Spleen (tissue), 11 donors: ENCODE measurements around the gene TNFAIP3. TPM values are rescaled to one million over a fixed set of nuclear protein-coding genes. Genes with fewer than 3 reads are reported as not detected.

Experiments
- DNase-seq: peaks from one replicate; pipeline ENCODE4 v3.0.0-alpha.2; 2020
- H3K27ac ChIP-seq, 8 donors: fragments of 200-600 bp; sonication (generic) in 7 of 8; 1 replicate in 4 of 8; 2 replicates in 4 of 8; pipeline versions ENCODE4 v1.5.0 to v1.8.0; 2016 to 2021; ENCODE audit warnings: inconsistent platforms in 4 of 8, mild to moderate bottlenecking in 4 of 8, moderate library complexity in 1 of 8
- H3K27me3 ChIP-seq, 7 donors: fragments of 200-600 bp; sonication (generic) in 6 of 7; replicated peaks in 1 of 7; 1 replicate in 4 of 7; 2 replicates in 3 of 7; pipeline versions ENCODE4 v1.5.0 to v1.8.0; 2016 to 2021; ENCODE audit warnings: inconsistent platforms in 3 of 7, mild to moderate bottlenecking in 1 of 7
- H3K36me3 ChIP-seq, 6 donors: fragments of 200-600 bp; sonication (generic) in 5 of 6; 1 replicate in 4 of 6; 2 replicates in 2 of 6; pipeline versions ENCODE4 v1.5.0 to v1.8.0; 2016 to 2021; ENCODE audit warnings: inconsistent platforms in 2 of 6
- H3K4me1 ChIP-seq, 6 donors: fragments of 200-600 bp; sonication (generic) in 5 of 6; 1 replicate in 3 of 6; 2 replicates in 3 of 6; pipeline versions ENCODE4 v1.5.0 to v1.8.0; 2016 to 2021; ENCODE audit warnings: inconsistent platforms in 3 of 6
- H3K4me3 ChIP-seq, 8 donors: fragments of 200-600 bp; sonication (generic) in 7 of 8; 1 replicate in 4 of 8; 2 replicates in 4 of 8; pipeline versions ENCODE4 v1.5.0 to v1.8.0; 2016 to 2021; ENCODE audit warnings: inconsistent platforms in 4 of 8, mild to moderate bottlenecking in 4 of 8, moderate library complexity in 2 of 8
- H3K9me3 ChIP-seq, 8 donors: fragments of 200-600 bp; sonication (generic) in 7 of 8; 1 replicate in 4 of 8; 2 replicates in 4 of 8; pipeline versions ENCODE4 v1.5.0 to v1.8.0; 2016 to 2021; ENCODE audit warnings: inconsistent platforms in 4 of 8
- CTCF ChIP-seq, 11 experiments: fragments of 200-600 bp in 7 of 11; fragments of 450-650 bp in 4 of 11; sonication (generic) in 4 of 11; IDR thresholded peaks in 8 of 11; conservative IDR thresholded peaks in 3 of 11; 1 replicate in 7 of 11; 2 replicates in 4 of 11; pipeline versions ENCODE4 v1.4.0 to v1.8.0; 2016 to 2021; ENCODE audit warnings: antibody characterized with exemption in 11 of 11, inconsistent platforms in 4 of 11, mild to moderate bottlenecking in 1 of 11
- POLR2A ChIP-seq, 3 donors: fragments of 450-650 bp; IDR thresholded peaks; one replicate each; pipeline ENCODE4 v1.5.1; 2017; ENCODE audit warnings: antibody characterized with exemption in 3 of 3, mild to moderate bottlenecking in 1 of 3
- POLR2AphosphoS5 ChIP-seq, 3 donors: sonication (generic); formaldehyde crosslinking; IDR thresholded peaks; one replicate each; pipeline ENCODE4 v1.5.1; 2017; ENCODE audit warnings: antibody characterized with exemption in 3 of 3
- WGBS, 5 donors: extraction: QIAGEN DNeasy Blood & Tissue Kit in 3 of 5; methylation state at CpG; one replicate each; pipeline versions ENCODE4 v1.1.5 to v1.1.7; 2013 to 2018; 5-methylcytosine and 5-hydroxymethylcytosine counted together
- intact Hi-C: fragments of 100-400 bp; cut with DNase I; formaldehyde crosslinking; loops from one replicate; pipeline ENCODE4 v1.15.0; 2023; ENCODE audit warnings: low total_unique reads
- polyA plus RNA-seq, 3 donors: library from polyadenylated mRNA; stranded (reverse); fragments of 200-250 nt; gene quantifications; one replicate each; pipeline ENCODE4 v1.2.1, GENCODE V29; 2013
- total RNA-seq, 7 donors: library from RNA; depleted of rRNA in 3 of 7; stranded (reverse); fragments of >200 nt in 3 of 7; fragmentation: NEBNext Ultra II Directional in 4 of 7; extraction: Animal tissue kit (Norgen Biotek cat#: 25700) in 4 of 7; gene quantifications; one replicate each; pipeline versions ENCODE4 v1.1.0 to v1.2.1, GENCODE V29; 2016 to 2021
- donor health status: healthy with polysubstance abuse.
- donor health status: DM: no; HTN: no; CAD: no; lungs with moderate emphysema.
- donor health status: DM: no; HTN: no; CAD: no.
- donor health status: Bipolar disorder and iron deficiency.
- donor health status: healthy.
- donor health status: DM: no; HTN: no; CAD: no.
- donor health status: DM: yes; HTN: yes; CAD: no.

Gene TNFAIP3
- total and polyA plus RNA-seq, 10 donors = 23.2 to 133 (median 51.7) TPM

DNA sequence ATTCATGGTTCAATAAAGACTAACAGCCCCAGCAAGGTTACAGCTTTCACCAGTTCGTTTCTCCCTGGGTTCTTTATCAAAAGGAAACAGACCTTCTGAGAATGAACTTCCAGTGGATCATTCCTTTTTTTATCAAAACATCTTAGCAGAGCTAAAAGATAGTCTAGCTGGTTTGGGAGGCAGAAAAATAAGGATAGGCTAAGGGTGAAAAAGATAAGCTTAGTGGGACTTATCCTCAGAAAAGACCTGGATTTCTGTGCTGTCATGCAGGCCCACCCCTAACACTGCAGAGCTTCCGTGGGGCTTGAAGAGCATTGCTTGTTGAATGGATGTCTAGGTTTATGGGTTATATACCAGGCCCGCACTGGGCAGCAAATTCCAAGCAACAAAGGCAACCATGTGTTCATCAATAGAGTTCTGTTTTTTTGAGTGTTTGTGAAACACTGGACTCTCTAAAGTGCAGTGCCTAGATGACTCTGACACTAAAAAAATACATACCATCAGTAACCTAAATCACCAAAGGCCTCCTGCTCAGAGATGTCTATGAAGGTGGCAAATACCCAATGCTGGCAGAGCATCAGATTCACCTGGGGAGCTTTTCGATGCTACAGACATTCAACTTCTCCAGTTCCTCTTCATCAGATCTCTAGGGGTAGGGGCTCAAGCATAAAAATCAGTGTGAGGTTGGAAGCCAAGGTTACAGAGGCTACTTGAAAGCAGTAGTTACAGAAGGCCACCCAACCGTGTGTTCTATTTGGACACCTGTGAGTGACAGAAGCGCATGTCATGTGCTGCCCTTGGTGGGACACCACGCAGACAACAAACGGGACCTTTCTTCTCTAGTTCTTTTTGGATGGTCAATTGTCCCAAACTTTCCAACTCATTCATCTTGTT lies 53.0 kb downstream of the TNFAIP3 start:
- DNase-seq = no peak
- TF ChIP-seq POLR2AphosphoS5 (IDR thresholded peaks at IDR 0.05) = no peak
- no peak for TF ChIP-seq CTCF (IDR thresholded peaks at IDR 0.05 in 8 of 11, conservative IDR thresholded peaks at IDR 0.05 in 3 of 11)
- Histone ChIP-seq H3K27me3 (no peaks in the 10 kb centered on the region), H3K4me3 (no peak overlapping the region), H3K36me3 (no peaks in the 10 kb centered on the region), H3K27ac (peak overlapping the region in 4 of 8 donors; percentile 13 to 26 (median 18)), H3K9me3 (no peaks in the 10 kb centered on the region), H3K4me1 (peaks cover 0 to 37% (median 7%) of the 10 kb centered on the region in 6 donors)
- intact Hi-C loops = no loop called here
- WGBS, 5 donors = 52 to 77% (median 70%) methylated on average over 8 of the region's 8 CpGs

DNA sequence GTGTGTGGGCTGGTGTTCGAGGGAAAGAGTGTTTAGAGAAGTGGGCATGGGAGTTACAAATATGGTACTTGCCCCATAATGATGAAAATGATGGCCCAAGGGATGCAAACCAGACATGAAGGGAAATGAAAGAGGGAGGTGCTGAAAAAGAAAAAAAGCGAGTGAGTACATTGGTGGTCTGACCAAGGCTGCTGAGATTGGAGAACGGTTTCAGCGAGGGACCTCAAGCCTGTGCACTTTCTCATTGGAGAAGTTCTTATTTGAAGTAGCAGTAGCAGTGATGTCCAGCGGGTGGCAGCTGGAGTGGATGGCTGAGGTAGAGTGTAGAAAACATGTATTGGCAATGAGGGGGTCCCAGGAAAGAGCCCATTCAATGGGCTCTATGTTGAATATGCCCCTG lies 54.8 kb downstream of the TNFAIP3 start:
- peaks cover 0 to 53% (median 18%) of the 10 kb centered on the region in 6 donors for H3K4me1 ChIP-seq
- no peaks in the 10 kb centered on the region for H3K9me3 ChIP-seq
- no peak for DNase-seq
- H3K27ac ChIP-seq = no peak overlapping the region
- TF ChIP-seq POLR2AphosphoS5 (IDR thresholded peaks at IDR 0.05) (no peak), CTCF (IDR thresholded peaks at IDR 0.05 in 8 of 11, conservative IDR thresholded peaks at IDR 0.05 in 3 of 11) (peak in 2 of 11 experiments; percentile 7 to 10), POLR2A (IDR thresholded peaks at IDR 0.05) (no peak)
- H3K27me3 ChIP-seq = no peaks in the 10 kb centered on the region
- intact Hi-C loops = no loop called here
- H3K4me3 ChIP-seq = no peak overlapping the region
- 65 to 79% (median 72%) methylated on average over 5 of the region's 5 CpGs for WGBS, 5 donors
- H3K36me3 ChIP-seq = no peaks in the 10 kb centered on the region

- Histone ChIP-seq H3K9me3 (no peaks in the 10 kb centered on the region), H3K36me3 (no peaks in the 10 kb centered on the region), H3K4me3 (no peak overlapping the region), H3K27me3 (no peaks in the 10 kb centered on the region), H3K27ac (no peak overlapping the region), H3K4me1 (peaks cover 19 to 75% (median 40%) of the 10 kb centered on the region in 6 donors)
- no peak for DNase-seq
- intact Hi-C loops = no loop called here
- WGBS, 5 donors = 78 to 87% (median 83%) methylated on average over 4 of the region's 4 CpGs
- TF ChIP-seq POLR2A (IDR thresholded peaks at IDR 0.05) = no peak
- no peak for TF ChIP-seq CTCF (IDR thresholded peaks at IDR 0.05 in 8 of 11, conservative IDR thresholded peaks at IDR 0.05 in 3 of 11)
- TF ChIP-seq POLR2AphosphoS5 (IDR thresholded peaks at IDR 0.05) = no peak
Observed at GRCh38 chr6:137923866-137924653, 57.0 kb downstream of the TNFAIP3 start.
